Right lobe of liver (tissue), 6 donors: Measurements from ENCODE around the gene NAV2. TPM values are rescaled to one million over a fixed set of nuclear protein-coding genes. Genes with fewer than 3 reads are reported as not detected.
A peak's percentile ranks its signal among the peaks of the same experiment; 100 is the strongest.

ENCODE experiments used
- ATAC-seq, 4 donors: fragments of 200-7000 bp; cut with Tn5 transposase; one replicate each; pipeline ENCODE4 v1.9.1; 2020; ENCODE audit warnings: mild to moderate bottlenecking in 4 of 4, moderate library complexity in 4 of 4
- DNase-seq, 3 donors: peaks; one replicate each; pipeline ENCODE4 v3.0.0-alpha.2; 2020
- H3K27ac ChIP-seq, 3 donors: fragments of 200-600 bp; one replicate each; pipeline ENCODE4 v1.8.0; 2022
- H3K27me3 ChIP-seq, 2 donors: fragments of 200-600 bp; one replicate each; pipeline ENCODE4 v1.8.0; 2022
- H3K36me3 ChIP-seq, 4 donors: fragments of 200-600 bp; sonication (generic) in 1 of 4; one replicate each; pipeline versions ENCODE4 v1.5.1 to v1.8.0; 2017 to 2022; ENCODE audit warnings: control low read depth in 1 of 4
- H3K4me1 ChIP-seq, 4 donors: fragments of 200-600 bp; sonication (generic) in 1 of 4; one replicate each; pipeline versions ENCODE4 v1.5.1 to v1.8.0; 2017 to 2022; ENCODE audit warnings: control low read depth in 1 of 4
- H3K4me3 ChIP-seq, 3 donors: fragments of 200-600 bp; one replicate each; pipeline ENCODE4 v1.8.0; 2022
- H3K9me3 ChIP-seq, 4 donors: fragments of 200-600 bp; sonication (generic) in 1 of 4; one replicate each; pipeline versions ENCODE4 v1.5.1 to v1.8.0; 2017 to 2022; ENCODE audit warnings: control low read depth in 1 of 4
- POLR2A ChIP-seq: fragments of 450-650 bp; IDR thresholded peaks from one replicate; pipeline ENCODE4 v1.6.1; 2017; ENCODE audit warnings: antibody characterized with exemption, mild to moderate bottlenecking
- WGBS: methylation state at CpG from one replicate; pipeline ENCODE4 v1.1.6; 2018; ENCODE audit warnings: low coverage, low lambda C conversion rate; ENCODE audit not compliant: insufficient coverage; ENCODE audit errors: missing lambda C conversion rate; 5-methylcytosine and 5-hydroxymethylcytosine counted together
- intact Hi-C, 2 donors: fragments of 100-400 bp; cut with DNase I; formaldehyde crosslinking; loops; one replicate each; pipeline versions ENCODE4 v1.11.2 to v1.14.1; 2022
- total RNA-seq, 6 experiments: library from RNA; depleted of rRNA in 2 of 6; stranded (reverse); fragments of >200 nt in 2 of 6; fragmentation: NEBNext Ultra II Directional in 3 of 6; extraction: Animal tissue kit (Norgen Biotek cat#: 25700) in 3 of 6; gene quantifications; one replicate each; pipeline versions ENCODE4 v1.1.0 to v1.2.4, GENCODE V29; 2016 to 2023
- TF ChIP-seq, protein P1 (sequence below), 4 donors: fragments of 200-600 bp in 3 of 4; fragments of 450-650 bp in 1 of 4; IDR thresholded peaks; one replicate each; pipeline versions ENCODE4 v1.5.1 to v1.8.0; 2016 to 2022; ENCODE audit warnings: antibody characterized with exemption in 4 of 4, mild to moderate bottlenecking in 2 of 4
- donor health status: DM: no; HTN: yes; CAD: no.
- donor health status: DM: no; HTN: no; CAD: no.
- donor health status: DM: no; HTN: no; CAD: no.
- donor health status: DM: no; HTN: yes; CAD: no.
- donor health status: DM: no; HTN: yes; CAD: no.

NAV2 gene
- total RNA-seq, 6 experiments from 2014 or later, result 15.5 to 69.2 (median 37.1) TPM

DNA sequence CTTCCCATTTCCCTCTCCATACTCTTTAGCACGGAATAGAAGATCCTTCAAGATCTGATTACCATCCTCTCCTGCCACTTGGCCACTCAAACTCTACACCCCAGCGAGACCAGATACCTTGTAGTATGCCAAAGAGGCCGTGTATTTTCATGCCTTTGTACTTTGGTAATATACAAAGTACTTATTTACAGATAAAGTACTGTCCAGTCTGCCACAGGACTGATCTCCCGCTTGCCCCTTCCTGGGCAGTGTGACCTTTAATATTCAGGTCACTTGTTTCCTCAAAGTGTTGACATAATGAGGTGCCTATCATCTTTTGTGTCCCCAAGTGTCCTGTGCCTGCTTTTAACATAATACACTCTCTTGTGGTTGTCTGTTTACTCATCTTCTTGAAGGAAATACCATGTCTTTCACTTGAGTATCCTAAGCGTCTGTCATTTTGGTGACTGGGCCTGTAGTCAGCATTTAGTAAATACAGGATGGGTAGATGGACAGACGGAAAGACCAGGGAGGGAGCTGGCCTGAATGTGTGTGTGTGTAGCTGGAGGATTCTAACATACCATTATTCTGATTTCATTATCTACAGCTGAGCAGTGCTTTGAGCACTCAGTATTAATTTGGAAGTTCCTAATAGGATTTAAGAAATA lies 137.4 kb downstream of the NAV2 start:
- H3K27ac ChIP-seq, result no peak overlapping the region
- H3K4me1 ChIP-seq, result peaks cover 0 to 16% (median 5%) of the 10 kb centered on the region in 4 donors
- no peak for DNase-seq
- ATAC-seq, result peak; percentile 63 to 71 (median 66)
- 53% methylated on average over 6 of the region's 6 CpGs for WGBS
- intact Hi-C loops, result no loop called here
- H3K27me3 ChIP-seq, result no peaks in the 10 kb centered on the region
- H3K4me3 ChIP-seq, result no peak overlapping the region
- no peak for TF ChIP-seq POLR2A
- TF ChIP-seq, protein P1, sequence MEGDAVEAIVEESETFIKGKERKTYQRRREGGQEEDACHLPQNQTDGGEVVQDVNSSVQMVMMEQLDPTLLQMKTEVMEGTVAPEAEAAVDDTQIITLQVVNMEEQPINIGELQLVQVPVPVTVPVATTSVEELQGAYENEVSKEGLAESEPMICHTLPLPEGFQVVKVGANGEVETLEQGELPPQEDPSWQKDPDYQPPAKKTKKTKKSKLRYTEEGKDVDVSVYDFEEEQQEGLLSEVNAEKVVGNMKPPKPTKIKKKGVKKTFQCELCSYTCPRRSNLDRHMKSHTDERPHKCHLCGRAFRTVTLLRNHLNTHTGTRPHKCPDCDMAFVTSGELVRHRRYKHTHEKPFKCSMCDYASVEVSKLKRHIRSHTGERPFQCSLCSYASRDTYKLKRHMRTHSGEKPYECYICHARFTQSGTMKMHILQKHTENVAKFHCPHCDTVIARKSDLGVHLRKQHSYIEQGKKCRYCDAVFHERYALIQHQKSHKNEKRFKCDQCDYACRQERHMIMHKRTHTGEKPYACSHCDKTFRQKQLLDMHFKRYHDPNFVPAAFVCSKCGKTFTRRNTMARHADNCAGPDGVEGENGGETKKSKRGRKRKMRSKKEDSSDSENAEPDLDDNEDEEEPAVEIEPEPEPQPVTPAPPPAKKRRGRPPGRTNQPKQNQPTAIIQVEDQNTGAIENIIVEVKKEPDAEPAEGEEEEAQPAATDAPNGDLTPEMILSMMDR (IDR thresholded peaks at IDR 0.05), result no peak
- no peaks in the 10 kb centered on the region for H3K36me3 ChIP-seq
- no peaks in the 10 kb centered on the region for H3K9me3 ChIP-seq

DNA sequence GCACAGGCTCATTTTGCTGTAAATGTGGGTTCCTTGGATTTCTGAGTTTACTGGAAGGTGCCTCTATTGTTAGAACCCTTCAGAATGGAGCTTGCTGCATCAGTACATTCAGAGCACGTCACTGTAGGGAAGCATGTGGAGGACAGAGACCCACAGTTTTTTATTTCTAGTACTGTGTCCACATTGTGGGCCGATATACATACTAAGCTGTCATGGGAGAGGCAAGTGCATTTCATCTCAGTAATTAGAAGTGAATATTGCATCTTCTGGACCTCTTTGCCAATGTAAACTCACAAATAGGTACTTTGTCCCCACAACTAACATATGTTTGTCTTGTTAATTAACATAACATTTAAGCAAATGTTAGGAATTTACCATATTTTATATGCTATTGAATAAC lies 139.7 kb downstream of the NAV2 start:
- Histone ChIP-seq H3K36me3 (no peaks in the 10 kb centered on the region), H3K4me3 (no peak overlapping the region), H3K27ac (no peak overlapping the region), H3K4me1 (peaks cover 0 to 16% (median 5%) of the 10 kb centered on the region in 4 donors), H3K27me3 (no peaks in the 10 kb centered on the region), H3K9me3 (no peaks in the 10 kb centered on the region)
- DNase-seq, result no peak
- no peak for TF ChIP-seq POLR2A
- ATAC-seq, result no peak
- intact Hi-C loops, result no loop called here
- 64% methylated on average over 2 of the region's 2 CpGs for WGBS

DNA sequence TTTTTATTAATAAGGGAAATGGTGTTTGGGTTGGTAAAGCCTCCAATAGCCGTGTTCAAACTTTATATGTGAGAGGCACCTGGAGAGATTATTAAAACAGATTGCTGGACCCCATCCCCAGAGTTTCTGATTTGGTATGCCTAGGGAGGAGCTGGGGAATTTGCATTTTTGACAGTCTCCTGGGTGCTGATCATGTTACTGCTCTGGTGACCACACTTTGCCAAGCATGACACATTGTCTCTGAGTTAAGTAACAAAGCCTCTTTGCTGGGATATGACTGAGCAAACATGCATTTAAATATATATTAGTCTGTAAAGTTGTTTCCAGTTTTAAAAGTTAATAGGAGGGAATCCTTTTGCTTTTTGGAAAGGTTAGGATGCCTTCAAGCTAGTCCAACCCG lies 140.4 kb downstream of the NAV2 start:
- no peak for DNase-seq
- Histone ChIP-seq H3K9me3 (no peaks in the 10 kb centered on the region), H3K4me3 (no peak overlapping the region), H3K27me3 (no peaks in the 10 kb centered on the region), H3K4me1 (peaks cover 0 to 16% (median 5%) of the 10 kb centered on the region in 4 donors), H3K27ac (no peak overlapping the region), H3K36me3 (no peaks in the 10 kb centered on the region)
- no peak for ATAC-seq
- no peak for TF ChIP-seq POLR2A
- TF ChIP-seq, protein P1 (IDR thresholded peaks at IDR 0.05), result no peak
- intact Hi-C loops, result no loop called here
- 83% methylated on average over 2 of the region's 2 CpGs for WGBS

DNA sequence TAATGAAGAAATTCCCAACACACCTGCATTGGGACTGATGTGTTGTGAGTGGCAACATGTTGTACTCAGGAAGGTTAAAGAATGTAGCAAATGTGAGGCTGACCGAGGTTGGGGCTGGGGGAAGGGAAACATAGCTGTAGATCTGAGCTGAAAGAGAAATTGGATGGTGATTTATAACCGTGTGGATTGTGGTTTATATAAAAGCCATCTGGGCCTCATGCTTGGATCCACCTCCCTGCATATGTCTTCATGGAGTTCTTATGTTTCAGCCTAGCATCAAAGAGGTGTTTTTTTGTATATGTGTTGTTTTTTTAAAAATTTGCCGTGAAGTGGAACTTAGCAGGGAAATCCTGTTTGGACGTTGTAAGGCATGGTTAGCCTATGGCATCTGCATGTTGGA lies 141.3 kb downstream of the NAV2 start:
- TF ChIP-seq, protein P1 (IDR thresholded peaks at IDR 0.05), result no peak
- no peak for TF ChIP-seq POLR2A
- Histone ChIP-seq H3K4me1 (peaks cover 0 to 15% (median 5%) of the 10 kb centered on the region in 4 donors), H3K4me3 (no peak overlapping the region), H3K27ac (no peak overlapping the region), H3K36me3 (no peaks in the 10 kb centered on the region), H3K9me3 (no peaks in the 10 kb centered on the region), H3K27me3 (no peaks in the 10 kb centered on the region)
- DNase-seq (no peak), ATAC-seq (no peak)
- WGBS, result 56% methylated on average over 4 of the region's 4 CpGs
- intact Hi-C loops, result no loop called here

DNA sequence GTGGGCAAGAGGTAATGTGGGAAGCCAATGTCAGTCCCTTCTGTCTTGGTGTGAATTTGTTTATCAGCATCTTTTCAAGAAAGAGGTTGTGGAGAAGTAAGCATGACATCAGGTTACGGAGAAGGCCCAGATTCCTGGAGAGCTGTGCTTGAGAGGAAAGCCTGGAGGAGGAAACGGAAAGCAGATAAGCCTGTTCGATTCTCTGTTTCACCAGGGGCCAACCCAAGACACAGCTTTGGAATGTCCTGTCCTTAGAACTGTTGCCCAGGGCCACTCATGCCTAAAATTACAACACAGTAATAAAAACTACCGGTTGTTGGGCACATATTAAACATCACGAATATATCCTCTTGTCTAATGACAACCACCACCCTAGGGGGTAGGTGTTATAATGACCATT lies 148.5 kb downstream of the NAV2 start:
- Histone ChIP-seq H3K36me3 (no peaks in the 10 kb centered on the region), H3K4me1 (peaks cover 0 to 18% (median 7%) of the 10 kb centered on the region in 4 donors), H3K27ac (no peak overlapping the region), H3K27me3 (no peaks in the 10 kb centered on the region), H3K4me3 (no peak overlapping the region), H3K9me3 (no peaks in the 10 kb centered on the region)
- DNase-seq (no peak), ATAC-seq (peak in 1 of 4 donors; percentile 69)
- WGBS, result 56% methylated on average over 4 of the region's 5 CpGs
- TF ChIP-seq, protein P1 (IDR thresholded peaks at IDR 0.05), result no peak
- no peak for TF ChIP-seq POLR2A
- intact Hi-C loops, result no loop called here
